A673 (cell line): ENCODE measurements around the gene HAP1.

ENCODE experiments used
- CTCF ChIP-seq: fragments of 300-800, 200-600 bp; sonication (generic); conservative IDR thresholded peaks from 2 replicates; pipeline ENCODE4 v1.5.1; 2017; ENCODE audit warnings: low read depth, mild to moderate bottlenecking, antibody characterized with exemption, low read length, moderate library complexity, mixed read lengths
- EZH2 ChIP-seq: fragments of 200-600 bp; sonication (generic); IDR thresholded peaks from 2 replicates; pipeline ENCODE4 v1.6.1; 2017; ENCODE audit warnings: borderline replicate concordance, low read depth, mild to moderate bottlenecking, mixed read lengths, antibody characterized with exemption, low read length; ENCODE audit not compliant: poor library complexity, severe bottlenecking

- no peak for TF ChIP-seq CTCF
- TF ChIP-seq EZH2: no peak
These were observed 900 bp downstream of the HAP1 start for GRCh38 chr17:41733348-41734138.
